Measurements from ENCODE around the gene PRDM15. TPM values are rescaled to one million over a fixed set of nuclear protein-coding genes. Genes with fewer than 3 reads are reported as not detected.

The PRDM15 gene
- total RNA-seq, 1 experiment from 2014 or later: 9.8 TPM

DNA sequence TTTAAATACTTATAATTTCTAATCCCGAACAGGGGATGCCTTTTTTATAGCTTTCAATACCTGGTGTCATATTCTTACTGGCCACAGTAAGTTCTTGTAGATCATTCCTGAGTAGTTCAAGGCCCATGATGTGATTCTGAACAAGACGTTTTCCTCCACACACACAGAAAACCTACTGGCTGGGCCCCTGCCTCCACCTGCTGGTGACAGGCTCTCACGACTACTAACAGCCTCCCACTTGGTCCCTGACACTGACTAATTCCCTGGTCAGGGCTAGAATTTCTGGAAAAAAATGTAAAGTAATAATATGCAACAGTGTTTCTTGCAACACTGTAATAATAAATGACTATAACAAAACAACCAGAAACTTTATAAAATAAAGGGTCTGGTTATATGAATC lies 61.9 kb downstream of the PRDM15 start:
- CTCF ChIA-PET: interaction anchor here (0.7 to 2.2 kb wide), 9 partner anchors 33 to 534 kb away, joined by 3 to 39 read pairs (median 5); no protein-coding TSS in a partner anchor
- Histone ChIP-seq H3K4me1 (ENCODE audit: control insufficient read depth in 1 of 2, insufficient read depth in 2 of 2, low read length in 2 of 2) (no peaks in the 10 kb centered on the region), H2AFZ (ENCODE audit: low read depth, low read length, poor library complexity, severe bottlenecking) (no peak overlapping the region), H3K9me3 (ENCODE audit: control insufficient read depth in 1 of 2, insufficient read depth in 1 of 2, low read depth in 1 of 2, low read length in 2 of 2) (no peaks in the 10 kb centered on the region), H4K20me1 (ENCODE audit: insufficient read depth) (no peaks in the 10 kb centered on the region), H3K36me3 (ENCODE audit: control insufficient read depth in 1 of 2, insufficient read depth in 2 of 2, low read length in 2 of 2) (no peaks in the 10 kb centered on the region; a peak in 1 of 4 replicates), H3K27me3 (ENCODE audit: insufficient read depth, low read length) (no peaks in the 10 kb centered on the region), H3K9me2 (ENCODE audit: insufficient read depth) (no peaks in the 10 kb centered on the region), H3K4me2 (ENCODE audit: low read length) (no peak overlapping the region), H3K9ac (ENCODE audit: low read length) (no peak overlapping the region), H3K27ac (ENCODE audit: low read depth, low read length) (no peak overlapping the region), H3K4me3 (replicated peaks in 1 of 2; ENCODE audit: low read depth in 1 of 2, low read length in 2 of 2) (no peak overlapping the region), H3K79me2 (ENCODE audit: insufficient read depth, low read length) (no peaks in the 10 kb centered on the region)
- RAD21 ChIA-PET (ENCODE audit: low non-redundant PET in 1 of 2, low total read pairs in 2 of 2, uncharacterized antibody in 2 of 2, unreplicated experiment in 2 of 2): interaction anchor here (1.0 to 1.8 kb wide), 4 partner anchors 115 to 309 kb away, joined by 3 to 6 read pairs (median 4); no protein-coding TSS in a partner anchor
- POLR2A ChIA-PET: no interaction called here
- no TSS peak for BruUV-seq (replicated peaks)
- TF ChIP-seq FOSL1 (IDR thresholded peaks at IDR 0.05; ENCODE audit: low read depth) (no peak), RAD21 (IDR thresholded peaks at IDR 0.05; ENCODE audit: low read depth) (peak; percentile 73), YY1 (IDR thresholded peaks at IDR 0.05; ENCODE audit: extremely low read depth, insufficient replicate concordance, low read depth, low read length) (no peak), CTCF (IDR thresholded peaks at IDR 0.05 in 2 of 3, conservative IDR thresholded peaks at IDR 0.05 in 1 of 3; ENCODE audit: borderline replicate concordance in 1 of 3, insufficient read depth in 1 of 3, low read depth in 2 of 3, low read length in 2 of 3) (peak; percentile 63 to 77 (median 76); a peak in 5 of 6 replicates)
- peak; percentile 81 for ATAC-seq
- DNase-seq (ENCODE audit: low read depth, low spot score): peak; percentile 33
- intact Hi-C loops (cut with micrococcal nuclease): loop anchor here (1.0 to 2.0 kb wide), 2 partner anchors 62 to 205 kb away; partner anchors contain the start of gene PRDM15

- Histone ChIP-seq H3K27me3 (ENCODE audit: insufficient read depth, low read length) (no peaks in the 10 kb centered on the region), H3K79me2 (ENCODE audit: insufficient read depth, low read length) (no peaks in the 10 kb centered on the region), H3K9me2 (ENCODE audit: insufficient read depth) (no peaks in the 10 kb centered on the region), H3K4me1 (ENCODE audit: control insufficient read depth in 1 of 2, insufficient read depth in 2 of 2, low read length in 2 of 2) (no peaks in the 10 kb centered on the region), H2AFZ (ENCODE audit: low read depth, low read length, poor library complexity, severe bottlenecking) (no peak overlapping the region), H3K9me3 (ENCODE audit: control insufficient read depth in 1 of 2, insufficient read depth in 1 of 2, low read depth in 1 of 2, low read length in 2 of 2) (no peaks in the 10 kb centered on the region), H3K4me2 (ENCODE audit: low read length) (no peak overlapping the region), H3K4me3 (replicated peaks in 1 of 2; ENCODE audit: low read depth in 1 of 2, low read length in 2 of 2) (no peak overlapping the region), H3K27ac (ENCODE audit: low read depth, low read length) (no peak overlapping the region), H3K9ac (ENCODE audit: low read length) (no peak overlapping the region), H3K36me3 (ENCODE audit: control insufficient read depth in 1 of 2, insufficient read depth in 2 of 2, low read length in 2 of 2) (no peaks in the 10 kb centered on the region; a peak in 1 of 4 replicates), H4K20me1 (ENCODE audit: insufficient read depth) (no peaks in the 10 kb centered on the region)
- CTCF ChIA-PET: interaction anchor here (0.7 to 2.2 kb wide), 9 partner anchors 32 to 533 kb away, joined by 3 to 39 read pairs (median 5); no protein-coding TSS in a partner anchor
- POLR2A ChIA-PET: no interaction called here
- intact Hi-C loops (cut with micrococcal nuclease): loop anchor here (1.0 to 2.0 kb wide), 3 partner anchors 62 to 301 kb away; partner anchors contain the start of gene PRDM15
- RAD21 ChIA-PET (ENCODE audit: low non-redundant PET in 1 of 2, low total read pairs in 2 of 2, uncharacterized antibody in 2 of 2, unreplicated experiment in 2 of 2): interaction anchor here (0.7 to 1.8 kb wide), 5 partner anchors 116 to 309 kb away, joined by 3 to 6 read pairs (median 4); no protein-coding TSS in a partner anchor
- BruUV-seq (replicated peaks): no TSS peak
- peak; percentile 74 for TF ChIP-seq RAD21 (IDR thresholded peaks at IDR 0.05; ENCODE audit: low read depth)
- TF ChIP-seq CTCF (IDR thresholded peaks at IDR 0.05 in 2 of 3, conservative IDR thresholded peaks at IDR 0.05 in 1 of 3; ENCODE audit: borderline replicate concordance in 1 of 3, insufficient read depth in 1 of 3, low read depth in 2 of 3, low read length in 2 of 3): peak; percentile 52 to 77 (median 76); a peak in 5 of 6 replicates
- no peak for TF ChIP-seq ATF3 (IDR thresholded peaks at IDR 0.05)
- no peak for TF ChIP-seq ELF1 (IDR thresholded peaks at IDR 0.05; ENCODE audit: borderline replicate concordance, low read depth)
- no peak for TF ChIP-seq SIN3A (IDR thresholded peaks at IDR 0.05; ENCODE audit: low read depth)
- TF ChIP-seq FOSL1 (IDR thresholded peaks at IDR 0.05; ENCODE audit: low read depth): no peak
- no peak for TF ChIP-seq YY1 (IDR thresholded peaks at IDR 0.05; ENCODE audit: extremely low read depth, insufficient replicate concordance, low read depth, low read length)
- DNase-seq (ENCODE audit: low read depth, low spot score) (no peak), ATAC-seq (peak; percentile 87)
These were observed 62.5 kb downstream of the PRDM15 start for GRCh38 chr21:41816583-41817165.
